ENCODE measurements around the gene ZFP36L1. TPM values are rescaled to one million over a fixed set of nuclear protein-coding genes. Genes with fewer than 3 reads are reported as not detected.
"Not testable (repeated sequence)": the region's sequence is repeated elsewhere in the genome, so short reads cannot be mapped to it uniquely, and the experiment has no call there.

ZFP36L1 gene
- total and polyA plus RNA-seq, 10 of the 15 experiments (the other 5 are each of a cell fraction or from before 2014, with no cell fraction given): 22.0 to 184 (median 66.1) TPM

GRCh38 chr14:68766299-68767247 is 26.3 kb downstream of the ZFP36L1 start (continued):
- TF ChIP-seq, protein P1, sequence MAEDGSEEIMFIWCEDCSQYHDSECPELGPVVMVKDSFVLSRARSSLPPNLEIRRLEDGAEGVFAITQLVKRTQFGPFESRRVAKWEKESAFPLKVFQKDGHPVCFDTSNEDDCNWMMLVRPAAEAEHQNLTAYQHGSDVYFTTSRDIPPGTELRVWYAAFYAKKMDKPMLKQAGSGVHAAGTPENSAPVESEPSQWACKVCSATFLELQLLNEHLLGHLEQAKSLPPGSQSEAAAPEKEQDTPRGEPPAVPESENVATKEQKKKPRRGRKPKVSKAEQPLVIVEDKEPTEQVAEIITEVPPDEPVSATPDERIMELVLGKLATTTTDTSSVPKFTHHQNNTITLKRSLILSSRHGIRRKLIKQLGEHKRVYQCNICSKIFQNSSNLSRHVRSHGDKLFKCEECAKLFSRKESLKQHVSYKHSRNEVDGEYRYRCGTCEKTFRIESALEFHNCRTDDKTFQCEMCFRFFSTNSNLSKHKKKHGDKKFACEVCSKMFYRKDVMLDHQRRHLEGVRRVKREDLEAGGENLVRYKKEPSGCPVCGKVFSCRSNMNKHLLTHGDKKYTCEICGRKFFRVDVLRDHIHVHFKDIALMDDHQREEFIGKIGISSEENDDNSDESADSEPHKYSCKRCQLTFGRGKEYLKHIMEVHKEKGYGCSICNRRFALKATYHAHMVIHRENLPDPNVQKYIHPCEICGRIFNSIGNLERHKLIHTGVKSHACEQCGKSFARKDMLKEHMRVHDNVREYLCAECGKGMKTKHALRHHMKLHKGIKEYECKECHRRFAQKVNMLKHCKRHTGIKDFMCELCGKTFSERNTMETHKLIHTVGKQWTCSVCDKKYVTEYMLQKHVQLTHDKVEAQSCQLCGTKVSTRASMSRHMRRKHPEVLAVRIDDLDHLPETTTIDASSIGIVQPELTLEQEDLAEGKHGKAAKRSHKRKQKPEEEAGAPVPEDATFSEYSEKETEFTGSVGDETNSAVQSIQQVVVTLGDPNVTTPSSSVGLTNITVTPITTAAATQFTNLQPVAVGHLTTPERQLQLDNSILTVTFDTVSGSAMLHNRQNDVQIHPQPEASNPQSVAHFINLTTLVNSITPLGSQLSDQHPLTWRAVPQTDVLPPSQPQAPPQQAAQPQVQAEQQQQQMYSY (CRISPR knock-in tag; IDR thresholded peaks at IDR 0.05): no peak
- TF ChIP-seq CHD1 (IDR thresholded peaks at IDR 0.05; ENCODE audit: low read depth, low read length): no peak
- TF ChIP-seq HDAC2 (IDR thresholded peaks at IDR 0.05): no peak
- TF ChIP-seq KAT2A (conservative IDR thresholded peaks at IDR 0.05; ENCODE audit: control insufficient read depth, low read depth, low read length): no peak

DNA sequence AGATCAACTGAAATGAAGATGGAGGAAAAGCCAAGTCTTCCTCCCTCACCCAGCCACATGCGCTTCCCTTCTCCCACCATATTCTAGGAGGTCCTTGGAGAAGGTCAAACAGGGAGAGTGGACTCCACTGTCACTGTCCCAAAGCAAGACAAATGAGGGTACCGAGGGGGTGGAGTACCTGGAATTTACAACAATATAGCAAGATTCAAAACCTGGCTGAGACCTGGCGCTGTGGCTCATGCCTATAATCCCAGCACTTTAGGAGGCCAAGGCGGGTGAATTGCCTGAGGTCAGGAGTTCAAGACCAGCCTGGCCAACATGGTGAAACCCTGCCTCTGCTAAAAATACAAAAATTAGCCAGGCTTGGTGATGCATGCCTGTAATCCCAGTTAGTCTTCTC is 29.0 kb downstream of the ZFP36L1 start:
- H4K20me1 ChIP-seq (ENCODE audit: control insufficient read depth, insufficient read depth); H3K27ac ChIP-seq (ENCODE audit: control insufficient read depth, insufficient read depth); SMC1A ChIA-PET (ENCODE audit: uncharacterized antibody, unreplicated experiment); H3K4me3 ChIP-seq; intact Hi-C loops (cut with micrococcal nuclease; ENCODE audit: unreplicated experiment); FAIRE-seq; BruUV-seq (replicated peaks); H2AFZ ChIP-seq (ENCODE audit: control insufficient read depth, low read depth, low read length); ATAC-seq; H3K4me1 ChIP-seq (ENCODE audit: control insufficient read depth, insufficient read depth, low read length); H3K9me3 ChIP-seq (replicated peaks; ENCODE audit: control insufficient read depth, insufficient read depth, low read length); in situ Hi-C loops (cut with MboI); CTCF ChIA-PET; RAD21 ChIA-PET (ENCODE audit: unreplicated experiment); DNase-seq (ENCODE audit: low read depth, low spot score); H3K79me2 ChIP-seq (ENCODE audit: control insufficient read depth, insufficient read depth, low read length); H3K36me3 ChIP-seq (ENCODE audit: control insufficient read depth in 2 of 2, insufficient read depth in 2 of 2, low read length in 1 of 2); H3K27me3 ChIP-seq (replicated peaks in 1 of 2; ENCODE audit: control insufficient read depth in 2 of 2, insufficient read depth in 2 of 2, low read length in 1 of 2); H3K4me2 ChIP-seq (ENCODE audit: control insufficient read depth, insufficient read depth); POLR2A ChIA-PET; H3K9ac ChIP-seq (ENCODE audit: control insufficient read depth, insufficient read depth, low read length): not testable (repeated sequence)
- WGBS (ENCODE audit: insufficient coverage, insufficient replicate concordance, low lambda C conversion rate, missing lambda C conversion rate): 41% methylated on average over 4 of the region's 4 CpGs

Data from GM12878 (cell line).